H1 (cell line): ENCODE data around the gene TBC1D26. TPM values are rescaled to one million over a fixed set of nuclear protein-coding genes. Genes with fewer than 3 reads are reported as not detected.
"Not testable (repeated sequence)": the region's sequence is repeated elsewhere in the genome, so short reads cannot be mapped to it uniquely, and the experiment has no call there.

Source experiments
- CTCF ChIA-PET: fragments of 300-600 bp; sonication (Branson Sonifier 250); formaldehyde crosslinking; loops from one replicate; lab custom pipeline; 2021; ENCODE audit not compliant: partially characterized antibody; lab: Charles Lee
- POLR2A ChIA-PET: fragments of 300-600 bp; sonication (Branson Sonifier 250); formaldehyde crosslinking; loops from one replicate; lab custom pipeline; 2021; ENCODE audit warnings: inconsistent platforms; ENCODE audit not compliant: partially characterized antibody; lab: Charles Lee
- DNase-seq, 2 experiments: peaks; one replicate each; pipeline versions ENCODE4 v3.0.0 to v3.0.0-alpha.2; 2010 to 2022; ENCODE audit warnings: low spot score in 2 of 2, low read depth in 1 of 2, mixed read lengths in 1 of 2
- FAIRE-seq: peaks from 2 replicates; lab custom pipeline; 2011; peaks lifted over from hg19 to GRCh38; lab: Jason Lieb, UNC
- H2AFZ ChIP-seq: 2 replicates; pipeline ENCODE4 v1.8.1; 2012; ENCODE audit warnings: low read length, inconsistent platforms
- H2AK5ac ChIP-seq: 2 replicates; pipeline ENCODE4 v1.6.1; 2013; ENCODE audit warnings: low read depth, low read length
- H2BK120ac ChIP-seq: replicated peaks from 2 replicates; pipeline ENCODE3; 2013; ENCODE audit warnings: low read depth, low read length, inconsistent platforms
- H2BK12ac ChIP-seq: 2 replicates; pipeline ENCODE4 v1.6.1; 2013; ENCODE audit warnings: low read depth, low read length
- H2BK15ac ChIP-seq: 2 replicates; pipeline ENCODE4 v1.6.1; 2013; ENCODE audit warnings: low read length
- H2BK20ac ChIP-seq: 2 replicates; pipeline ENCODE4 v1.6.1; 2013; ENCODE audit warnings: low read length
- H2BK5ac ChIP-seq: 2 replicates; pipeline ENCODE4 v1.6.1; 2013; ENCODE audit warnings: low read depth, low read length
- H3K14ac ChIP-seq: 2 replicates; pipeline ENCODE4 v1.6.1; 2013; ENCODE audit warnings: inconsistent platforms; ENCODE audit not compliant: insufficient read length
- H3K18ac ChIP-seq: 2 replicates; pipeline ENCODE4 v1.6.1; 2013; ENCODE audit warnings: low read length; ENCODE audit errors: extremely low read depth
- H3K23ac ChIP-seq: 2 replicates; pipeline ENCODE4 v1.6.1; 2013; ENCODE audit warnings: inconsistent platforms; ENCODE audit not compliant: insufficient read length
- H3K23me2 ChIP-seq: 2 replicates; pipeline ENCODE4 v1.6.1; 2013; ENCODE audit warnings: low read depth, low read length
- H3K27ac ChIP-seq: 2 replicates; pipeline ENCODE4 v1.6.1; 2011; ENCODE audit warnings: low read depth, low read length, inconsistent platforms
- H3K27me3 ChIP-seq, 4 experiments: replicated peaks in 1 of 4; 1 replicate in 1 of 4; 2 replicates in 3 of 4; pipeline versions ENCODE4 v1.6.1 to v1.8.1; 2011 to 2013; ENCODE audit warnings: low read length in 3 of 4, mild to moderate bottlenecking in 3 of 4, inconsistent platforms in 2 of 4, mixed read lengths in 2 of 4, moderate library complexity in 1 of 4; ENCODE audit not compliant: control insufficient read depth in 3 of 4, insufficient read depth in 3 of 4; ENCODE audit errors: extremely low read depth in 1 of 4
- H3K36me3 ChIP-seq, 4 experiments: 2 replicates each; pipeline versions ENCODE4 v1.6.1 to v1.8.1; 2011 to 2013; ENCODE audit warnings: mild to moderate bottlenecking in 4 of 4, low read length in 3 of 4, moderate library complexity in 2 of 4, control low read depth in 1 of 4, inconsistent platforms in 1 of 4; ENCODE audit not compliant: insufficient read depth in 4 of 4, control insufficient read depth in 2 of 4
- H3K4ac ChIP-seq: replicated peaks from 2 replicates; pipeline ENCODE3; 2013; ENCODE audit warnings: low read length, low read depth, mixed read lengths, inconsistent platforms; ENCODE audit not compliant: insufficient read length
- H3K4me1 ChIP-seq, 4 experiments: replicated peaks in 1 of 4; 1 replicate in 1 of 4; 2 replicates in 3 of 4; pipeline versions ENCODE4 v1.6.1 to v1.8.1; 2011 to 2013; ENCODE audit warnings: low read length in 3 of 4, inconsistent platforms in 2 of 4, mixed read lengths in 1 of 4; ENCODE audit not compliant: insufficient read depth in 4 of 4, control insufficient read depth in 3 of 4
- H3K4me2 ChIP-seq, 2 experiments: 2 replicates each; pipeline versions ENCODE4 v1.6.1 to v1.8.1; 2011 to 2013; ENCODE audit warnings: low read depth in 2 of 2, low read length in 2 of 2, control low read depth in 1 of 2, inconsistent platforms in 1 of 2, mild to moderate bottlenecking in 1 of 2; ENCODE audit not compliant: insufficient read depth in 1 of 2
- H3K4me3 ChIP-seq, 4 experiments: fragments of 200-600, 300-600 bp in 1 of 4; sonication (generic), shearing (Covaris generic), sonication (Bioruptor Twin) in 1 of 4; 2 replicates each; pipeline versions ENCODE4 v1.5.1 to v1.8.1; 2011 to 2016; ENCODE audit warnings: low read length in 4 of 4, low read depth in 3 of 4, control low read depth in 2 of 4, inconsistent platforms in 2 of 4, mild to moderate bottlenecking in 2 of 4, mixed read lengths in 1 of 4, moderate library complexity in 1 of 4; ENCODE audit not compliant: insufficient read depth in 2 of 4; ENCODE audit errors: extremely low read depth in 1 of 4
- H3K56ac ChIP-seq: replicated peaks from 2 replicates; pipeline ENCODE3; 2013; ENCODE audit warnings: low read depth, mild to moderate bottlenecking, mixed read lengths, low read length, inconsistent platforms; ENCODE audit not compliant: insufficient read length
- H3K79me1 ChIP-seq: 2 replicates; pipeline ENCODE4 v1.6.1; 2013; ENCODE audit warnings: low read depth, low read length, control low read depth
- H3K79me2 ChIP-seq, 2 experiments: 2 replicates each; pipeline versions ENCODE4 v1.6.1 to v1.8.1; 2012 to 2013; ENCODE audit warnings: low read length in 2 of 2, mild to moderate bottlenecking in 2 of 2, inconsistent platforms in 1 of 2; ENCODE audit not compliant: insufficient read depth in 2 of 2, control insufficient read depth in 1 of 2
- H3K9ac ChIP-seq, 4 experiments: replicated peaks in 1 of 4; 1 replicate in 1 of 4; 2 replicates in 3 of 4; pipeline versions ENCODE4 v1.6.1 to v1.8.1; 2011 to 2013; ENCODE audit warnings: low read depth in 3 of 4, low read length in 3 of 4, control low read depth in 2 of 4, mild to moderate bottlenecking in 2 of 4, moderate library complexity in 2 of 4, inconsistent platforms in 1 of 4; ENCODE audit errors: extremely low read depth in 1 of 4
- H3K9me3 ChIP-seq, 2 experiments: 2 replicates each; pipeline versions ENCODE4 v1.6.1 to v1.8.1; 2012 to 2013; ENCODE audit warnings: mild to moderate bottlenecking in 2 of 2, moderate library complexity in 2 of 2, control low read depth in 1 of 2, inconsistent platforms in 1 of 2, low read depth in 1 of 2, low read length in 1 of 2, mixed read lengths in 1 of 2; ENCODE audit not compliant: insufficient read depth in 2 of 2
- H4K20me1 ChIP-seq, 2 experiments: replicated peaks in 1 of 2; 2 replicates each; pipeline versions ENCODE3 to v1.8.1; 2011 to 2013; ENCODE audit warnings: inconsistent platforms in 2 of 2, low read length in 2 of 2, mild to moderate bottlenecking in 1 of 2; ENCODE audit not compliant: insufficient read depth in 2 of 2, control insufficient read depth in 1 of 2
- H4K5ac ChIP-seq: 2 replicates; pipeline ENCODE4 v1.6.1; 2013; ENCODE audit warnings: low read length, low read depth, mixed read lengths, inconsistent platforms; ENCODE audit not compliant: insufficient read length
- H4K8ac ChIP-seq: 2 replicates; pipeline ENCODE4 v1.8.0; 2013; ENCODE audit warnings: mild to moderate bottlenecking, moderate library complexity, low read length, inconsistent platforms; ENCODE audit not compliant: insufficient read depth; ENCODE audit errors: extremely low read depth
- H4K91ac ChIP-seq: replicated peaks from 2 replicates; pipeline ENCODE3; 2013; ENCODE audit warnings: low read length, mixed read lengths, inconsistent platforms; ENCODE audit not compliant: insufficient read length
- WGBS, 2 experiments: shearing (Covaris generic) in 1 of 2; methylation state at CpG; one replicate each; pipeline versions ENCODE4 v1.1.6 to v1.1.7; 2013 to 2015; ENCODE audit warnings: low lambda C conversion rate in 2 of 2, mixed read lengths in 2 of 2, inconsistent platforms in 1 of 2, low coverage in 1 of 2, missing lambda C conversion rate in 1 of 2; ENCODE audit not compliant: insufficient replicate concordance in 2 of 2, insufficient coverage in 1 of 2, insufficient read length in 1 of 2; ENCODE audit errors: extremely low coverage in 1 of 2, missing lambda C conversion rate in 1 of 2; 5-methylcytosine and 5-hydroxymethylcytosine counted together
- polyA plus RNA-seq, 7 experiments: library from polyadenylated mRNA; depleted of rRNA in 3 of 7; stranded (reverse) in 5 of 7; unstranded in 2 of 7; fragments of >200 nt in 5 of 7; fragments of 200-250 nt in 2 of 7; gene quantifications; 1 replicate in 5 of 7; 2 replicates in 1 of 7; 4 replicates in 1 of 7; pipeline versions ENCODE4 v1.2.1 to v1.2.3, GENCODE V29; 2011 to 2013; ENCODE audit warnings: missing spikeins in 2 of 7, mixed read lengths in 2 of 7
- total RNA-seq: library from RNA; stranded (reverse); fragmentation: NEBNext Ultra II Directional; extraction: Animal tissue kit (Norgen Biotek cat#: 25700); gene quantifications from 2 replicates; pipeline ENCODE4 v1.2.1, GENCODE V29; 2021

The TBC1D26 gene
- total and polyA plus RNA-seq, 2 of the 8 experiments (the other 6 are each of a cell fraction or from before 2014, with no cell fraction given), result 0.84 to 1.4 TPM

DNA sequence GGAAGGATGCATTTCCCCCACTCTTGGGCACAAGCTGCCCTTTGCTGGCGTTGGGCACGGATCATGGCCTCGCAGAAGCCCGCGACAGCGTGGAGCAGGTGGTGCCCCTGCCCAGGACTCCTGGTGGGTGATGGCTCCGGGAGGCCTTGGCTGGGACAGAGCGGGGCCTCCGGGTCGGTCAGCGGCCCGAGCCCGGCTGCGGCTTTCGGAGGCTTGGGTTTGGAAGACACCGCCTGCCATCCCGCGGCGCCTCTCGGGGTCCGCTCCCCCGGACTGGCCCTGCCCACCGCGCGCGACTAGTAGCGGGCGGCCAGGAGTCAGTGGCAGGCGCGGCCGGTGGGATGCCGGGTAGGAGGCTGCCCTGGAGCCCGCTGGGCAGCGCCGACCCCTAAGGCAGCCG lies 17.3 kb downstream of the TBC1D26 start:
- H3K18ac ChIP-seq, POLR2A ChIA-PET, H2BK120ac ChIP-seq, H3K14ac ChIP-seq, H3K9me3 ChIP-seq, FAIRE-seq, H3K36me3 ChIP-seq, H3K23me2 ChIP-seq, H3K4ac ChIP-seq, H2AFZ ChIP-seq, H2BK20ac ChIP-seq, H2BK5ac ChIP-seq, H2BK12ac ChIP-seq, H2AK5ac ChIP-seq, DNase-seq, H4K20me1 ChIP-seq, H4K8ac ChIP-seq, H3K4me3 ChIP-seq, H3K4me1 ChIP-seq, H4K91ac ChIP-seq, H3K79me1 ChIP-seq, H3K23ac ChIP-seq, H3K27ac ChIP-seq, H3K9ac ChIP-seq, H3K4me2 ChIP-seq, H4K5ac ChIP-seq, H3K56ac ChIP-seq, H3K79me2 ChIP-seq, H3K27me3 ChIP-seq, H2BK15ac ChIP-seq: not testable (repeated sequence)
- WGBS, 2 experiments, result no CpG with 5 or more reads among the region's 36 CpGs
- CTCF ChIA-PET, result interaction anchor here (0.6 kb wide), 1 partner anchor 541 kb away, joined by 3 read pairs; no protein-coding TSS in a partner anchor

GRCh38 chr17:15768865-15769533 lies 36.9 kb downstream of the TBC1D26 start:
- H3K23me2 ChIP-seq, H2BK20ac ChIP-seq, H3K4ac ChIP-seq, H3K79me2 ChIP-seq, H4K8ac ChIP-seq, H2BK120ac ChIP-seq, H2BK12ac ChIP-seq, H3K56ac ChIP-seq, H3K4me2 ChIP-seq, H2AK5ac ChIP-seq, DNase-seq, H2AFZ ChIP-seq, H3K27ac ChIP-seq, FAIRE-seq, H3K4me3 ChIP-seq, H2BK5ac ChIP-seq, H3K79me1 ChIP-seq, POLR2A ChIA-PET, CTCF ChIA-PET, H3K36me3 ChIP-seq, H4K5ac ChIP-seq, H4K91ac ChIP-seq, H3K9me3 ChIP-seq, H4K20me1 ChIP-seq, H3K18ac ChIP-seq, H3K27me3 ChIP-seq, H2BK15ac ChIP-seq, H3K9ac ChIP-seq, H3K23ac ChIP-seq, H3K4me1 ChIP-seq, H3K14ac ChIP-seq: not testable (repeated sequence)
- 83% methylated on average over 5 of the region's 14 CpGs; no CpG with 5 or more reads in 1 of the 2 experiments for WGBS, 2 experiments
